Ovary (tissue), 3 donors: Measurements from ENCODE around the gene CST4.
"Not testable (repeated sequence)": the region's sequence is repeated elsewhere in the genome, so short reads cannot be mapped to it uniquely, and the experiment has no call there.

Experiments
- CTCF ChIP-seq, 3 donors: fragments of 450-650 bp in 2 of 3; fragments of 200-600 bp in 1 of 3; IDR thresholded peaks; one replicate each; pipeline versions ENCODE4 v1.5.1 to v1.8.0; 2016 to 2022; ENCODE audit warnings: antibody characterized with exemption in 3 of 3, mild to moderate bottlenecking in 1 of 3
- POLR2A ChIP-seq: fragments of 450-650 bp; IDR thresholded peaks from one replicate; pipeline ENCODE4 v1.6.1; 2017; ENCODE audit warnings: antibody characterized with exemption, mild to moderate bottlenecking, moderate library complexity
- donor health status: DM: no; HTN: no; CAD: no.

GRCh38 chr20:23735391-23735790 is 46.6 kb upstream of the CST4 start:
- TF ChIP-seq CTCF (IDR thresholded peaks at IDR 0.05); POLR2A: not testable (repeated sequence)
